ENCODE results near the gene AKTIP.
A peak's percentile ranks its signal among the peaks of the same experiment; 100 is the strongest.
"Not testable (repeated sequence)": the region's sequence is repeated elsewhere in the genome, so short reads cannot be mapped to it uniquely, and the experiment has no call there.

Gene AKTIP

DNA sequence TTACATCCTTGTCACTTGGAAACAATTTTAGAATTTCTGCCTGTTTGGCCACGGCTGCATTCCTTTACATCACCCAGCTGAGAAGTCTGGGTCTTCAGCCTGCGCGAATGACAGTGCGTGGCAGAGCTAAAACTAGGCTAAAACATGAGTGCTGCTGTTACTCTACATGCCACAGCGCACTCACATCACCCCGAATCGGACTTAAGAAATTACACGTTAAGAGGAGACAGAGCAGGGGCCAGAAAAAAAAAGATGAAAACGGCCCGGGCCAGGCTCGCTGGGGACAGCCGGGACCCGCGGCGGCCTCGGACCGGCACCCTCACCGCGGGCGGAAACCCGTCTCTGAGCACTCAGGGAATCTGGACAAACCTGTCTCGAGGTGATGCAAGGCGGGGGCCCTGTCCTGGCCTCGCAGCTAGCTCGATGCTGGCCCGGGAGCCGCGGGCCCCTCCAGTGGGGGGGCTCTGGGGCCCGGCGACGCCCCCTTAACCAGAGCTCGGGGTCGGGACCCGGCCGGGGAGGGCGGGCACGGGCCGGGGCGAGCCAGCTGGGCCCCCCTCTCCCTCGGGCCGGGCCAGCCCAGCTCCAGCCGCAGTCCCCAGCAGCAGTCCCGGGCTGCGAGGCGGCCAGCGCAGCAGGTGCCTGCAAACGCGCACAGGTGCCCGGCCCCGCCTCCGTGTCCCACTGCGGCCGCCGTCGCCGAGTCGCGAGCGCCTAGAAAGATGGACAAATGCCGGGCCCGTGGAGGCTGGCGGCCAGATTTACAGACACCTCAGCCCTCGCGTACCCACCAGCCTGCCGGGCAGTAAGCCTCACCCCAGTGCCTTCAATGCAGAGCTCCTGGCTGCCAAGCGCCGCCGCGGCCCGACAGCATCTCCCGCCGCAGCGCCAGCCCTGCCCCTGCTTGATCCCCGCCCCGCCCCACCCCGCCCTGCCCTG, at the start of gene AKTIP:
TSS of gene AKTIP (minus strand) at position 879 of the 939 bp plus-strand sequence. CDS start 2,950 bp downstream, outside the sequence.
- no peak for DNase-seq

DNA sequence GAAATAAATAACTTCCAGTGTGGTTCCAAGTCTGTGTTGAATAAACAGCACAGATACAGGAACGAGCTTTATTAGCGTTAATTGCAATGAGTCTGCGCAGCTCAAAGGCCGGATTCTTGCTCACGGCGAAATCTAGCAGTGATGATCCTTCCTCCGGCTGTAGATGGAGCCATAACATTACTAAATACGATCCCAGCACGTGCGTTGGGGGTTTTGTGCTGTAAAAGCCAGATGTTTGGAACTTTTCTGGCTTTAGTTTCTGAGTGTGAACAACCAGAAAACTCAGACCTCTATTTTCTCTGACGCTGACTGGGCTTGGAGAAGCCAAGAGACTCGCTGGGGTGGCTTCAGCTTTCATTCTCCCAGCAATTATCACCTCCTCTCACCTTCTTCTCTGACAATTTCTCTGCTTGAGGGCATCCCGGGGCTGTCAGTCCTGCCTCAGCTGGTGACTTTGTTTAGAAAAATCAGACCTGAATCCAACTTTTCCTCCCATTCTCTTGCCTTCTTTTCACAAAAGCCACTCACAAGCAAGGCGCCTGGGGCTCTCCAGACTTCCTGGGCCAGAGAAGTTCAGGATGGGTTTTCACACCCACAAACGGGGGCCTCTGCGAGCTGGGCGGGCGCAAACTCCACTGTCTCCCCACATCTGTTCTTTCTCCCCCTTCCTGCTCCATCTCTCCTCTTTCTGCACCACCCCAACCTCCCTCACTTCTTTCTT, 47.1 kb upstream of the AKTIP start:
- peak; percentile 42 for DNase-seq

DNA sequence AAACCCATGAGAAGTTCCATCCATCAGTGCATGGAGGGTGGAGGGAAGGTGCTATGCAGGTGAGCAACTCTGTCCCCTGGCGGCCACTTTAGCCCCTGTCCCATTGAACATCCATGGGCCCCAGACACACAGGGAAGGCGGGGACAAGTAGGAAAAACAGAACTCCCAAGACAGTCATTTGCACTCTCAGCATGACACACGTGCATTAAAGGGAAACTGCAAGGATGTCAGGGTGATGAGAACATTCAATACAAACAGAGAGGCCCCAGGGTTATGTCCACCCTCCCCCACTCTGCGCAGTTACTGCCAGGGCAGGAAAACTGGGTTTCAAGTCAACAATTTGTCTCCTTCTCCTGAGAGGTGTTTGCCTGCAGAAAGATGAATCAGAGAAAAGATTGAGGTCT, 44.0 kb upstream of the AKTIP start:
- DNase-seq, result no peak

DNA sequence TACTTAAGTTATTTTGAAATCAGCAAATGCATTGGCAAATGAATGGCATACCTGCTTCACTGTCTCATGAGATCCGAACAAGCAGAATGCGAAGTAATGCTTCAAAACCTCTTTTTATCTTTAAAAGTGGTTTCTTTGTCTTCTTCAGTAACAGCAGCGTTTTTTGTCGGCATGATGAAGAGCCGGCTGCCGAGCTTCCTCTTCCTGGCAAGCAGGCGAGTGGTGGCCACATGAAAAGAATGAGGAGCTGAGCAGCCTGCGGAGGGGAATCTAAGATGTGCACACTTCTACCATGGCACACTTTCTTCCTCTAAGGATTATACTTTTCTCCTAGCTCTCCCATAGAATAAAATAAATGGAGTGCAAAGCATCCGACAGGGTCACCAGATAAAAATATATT, 42.4 kb upstream of the AKTIP start:
- DNase-seq, result no peak

DNA sequence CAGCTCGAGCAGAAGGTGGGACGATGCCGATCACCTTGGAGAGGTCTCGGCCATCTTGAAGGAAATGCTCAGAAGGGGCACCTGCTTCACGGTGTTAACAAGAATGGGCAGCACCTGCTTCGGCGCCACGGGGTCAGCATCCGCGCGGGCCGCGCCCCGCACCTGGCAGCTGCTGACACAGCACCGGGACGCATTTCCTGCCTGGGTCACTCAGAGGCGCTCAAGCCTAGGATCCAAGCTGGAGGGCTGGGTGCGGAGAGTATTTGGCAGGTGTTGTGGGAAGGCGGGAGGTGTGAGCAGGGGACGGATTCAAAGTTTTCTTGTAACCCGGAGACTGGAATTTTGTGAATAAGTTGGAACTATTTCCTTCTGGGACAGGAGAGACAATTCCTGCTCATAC, 39.3 kb upstream of the AKTIP start:
- DNase-seq, result no peak

DNA sequence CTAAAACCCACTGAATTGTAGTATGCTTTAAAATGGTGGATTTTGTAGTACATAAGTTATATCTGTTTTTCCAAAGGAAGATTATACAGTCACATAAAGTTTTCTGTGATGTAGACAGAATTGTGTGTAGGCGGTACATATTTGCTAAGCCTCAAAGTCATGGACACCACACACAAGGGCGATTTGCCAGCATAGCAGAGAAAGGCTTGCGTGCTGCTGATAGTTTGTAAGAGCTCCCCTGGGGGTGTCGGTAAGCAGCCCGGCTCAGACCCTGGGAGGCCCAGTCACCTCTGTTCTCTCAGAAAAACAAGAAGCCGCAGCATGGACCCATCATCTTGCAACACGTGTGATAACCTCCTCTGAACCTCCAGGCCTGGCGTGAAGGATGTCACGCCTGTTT, 38.3 kb upstream of the AKTIP start:
- no peak for DNase-seq

DNA sequence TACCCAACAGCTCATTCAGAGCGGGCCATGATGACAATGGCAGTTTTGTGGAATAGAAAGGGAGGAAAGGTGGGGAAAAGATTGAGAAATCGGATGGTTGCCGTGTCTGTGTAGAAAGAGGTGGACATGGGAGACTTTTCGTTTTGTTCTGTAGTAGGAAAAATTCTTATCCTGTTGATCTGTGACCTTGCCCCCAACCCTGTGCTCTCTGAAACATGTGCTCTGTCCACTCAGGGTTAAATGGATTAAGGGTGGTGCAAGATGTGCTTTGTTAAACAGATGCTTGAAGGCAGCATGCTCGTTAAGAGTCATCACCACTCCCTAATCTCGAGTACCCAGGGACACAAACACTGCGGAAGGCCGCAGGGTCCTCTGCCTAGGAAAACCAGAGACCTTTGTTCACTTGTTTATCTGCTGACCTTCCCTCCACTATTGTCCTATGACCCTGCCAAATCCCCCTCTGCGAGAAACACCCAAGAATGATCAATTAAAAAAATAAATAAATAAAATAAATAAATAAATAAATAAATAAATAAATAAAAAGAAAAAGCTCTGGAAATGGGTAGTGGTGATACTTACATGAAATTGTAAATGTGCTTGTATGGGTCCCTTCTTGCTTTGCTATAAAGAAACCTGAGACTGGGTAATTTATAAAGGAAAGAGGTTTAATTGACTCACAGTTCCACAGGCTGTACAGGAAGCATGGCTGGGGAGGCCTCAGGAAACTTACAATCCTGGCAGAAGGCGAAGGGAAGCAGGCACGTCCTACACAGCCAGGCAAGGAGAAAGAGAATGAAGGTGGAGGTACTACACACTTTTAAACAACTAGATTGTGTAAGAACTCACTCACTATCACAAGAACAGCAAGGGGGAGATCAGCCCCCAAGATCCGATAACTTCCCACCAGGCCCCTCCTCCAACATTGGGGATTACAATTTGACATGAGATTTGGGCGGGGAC, 37.0 kb upstream of the AKTIP start:
- DNase-seq, result not testable (repeated sequence)

DNA sequence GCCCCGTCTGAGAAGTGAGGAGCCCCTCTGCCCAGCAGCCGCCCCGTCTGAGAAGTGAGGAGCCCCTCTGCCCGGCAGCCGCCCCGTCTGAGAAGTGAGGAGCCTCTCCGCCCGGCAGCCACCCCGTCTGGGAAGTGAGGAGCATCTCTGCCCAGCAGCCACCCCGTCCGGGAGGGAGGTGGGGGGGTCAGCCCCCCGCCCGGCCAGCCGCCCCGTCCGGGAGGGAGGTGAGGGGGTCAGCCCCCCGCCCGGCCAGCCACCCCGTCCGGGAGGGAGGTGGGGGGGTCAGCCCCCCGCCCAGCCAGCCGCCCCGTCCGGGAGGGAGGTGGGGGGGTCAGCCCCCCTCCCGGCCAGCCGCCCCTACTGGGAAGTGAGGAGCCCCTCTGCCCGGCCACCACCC, 36.3 kb upstream of the AKTIP start:
- DNase-seq, result not testable (repeated sequence)

DNA sequence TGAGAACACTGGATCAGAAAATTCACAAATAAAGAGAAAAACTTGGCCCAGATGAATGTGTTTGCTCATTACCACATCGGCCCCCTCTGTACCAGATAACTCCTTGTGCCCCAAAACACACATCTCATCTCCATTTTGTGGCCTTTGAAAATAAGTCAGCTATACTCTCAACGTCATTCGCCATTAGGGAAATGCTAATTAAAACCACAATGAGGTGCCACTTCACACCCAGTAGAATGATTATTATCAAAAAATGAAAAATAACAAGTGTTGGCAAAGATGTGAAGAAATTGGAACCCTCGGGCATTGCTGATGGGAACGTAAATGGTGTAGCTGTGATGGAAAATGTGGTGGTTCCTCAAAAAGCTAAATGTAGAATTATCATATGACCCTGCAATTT, 34.6 kb upstream of the AKTIP start:
- no peak for DNase-seq

DNA sequence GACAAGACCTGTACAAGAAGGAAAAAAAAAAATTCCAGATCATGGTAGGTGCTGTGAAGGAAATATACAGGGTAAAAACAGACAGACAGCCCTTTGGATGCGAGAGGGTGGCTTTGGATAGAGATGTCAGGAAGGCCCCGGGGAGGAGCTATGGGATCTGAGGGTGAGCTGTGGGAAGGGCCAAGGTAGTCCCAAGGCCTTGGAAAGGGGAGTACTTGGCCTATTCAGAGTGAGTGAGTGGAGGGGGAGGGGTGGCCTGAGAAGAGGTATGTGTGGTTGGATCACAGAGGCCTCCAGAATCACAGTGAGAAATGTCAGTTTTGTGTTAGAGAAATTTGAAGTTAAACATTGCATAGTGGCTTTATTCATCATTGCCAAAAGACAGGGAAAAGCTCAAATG, 31.2 kb upstream of the AKTIP start:
- DNase-seq, result no peak

DNA sequence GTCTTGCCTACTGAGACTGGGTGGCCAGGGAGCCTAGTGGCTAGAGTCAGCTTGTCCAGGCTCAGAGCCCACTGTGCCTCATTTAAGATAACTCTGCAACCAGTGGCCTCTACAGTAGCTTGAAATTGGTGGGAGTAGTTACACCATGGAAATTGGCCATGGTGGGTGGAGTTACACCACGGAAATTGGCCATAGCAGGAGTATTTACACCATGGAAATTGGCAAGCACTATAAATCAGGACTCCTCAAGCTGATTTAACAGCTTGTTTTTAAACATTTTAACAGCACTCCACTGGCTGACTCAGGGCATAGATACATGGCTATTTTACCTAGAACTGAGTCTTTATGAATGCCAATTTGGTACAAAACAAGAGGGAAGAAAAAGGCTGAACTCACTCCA, 27.7 kb upstream of the AKTIP start:
- DNase-seq, result no peak

DNA sequence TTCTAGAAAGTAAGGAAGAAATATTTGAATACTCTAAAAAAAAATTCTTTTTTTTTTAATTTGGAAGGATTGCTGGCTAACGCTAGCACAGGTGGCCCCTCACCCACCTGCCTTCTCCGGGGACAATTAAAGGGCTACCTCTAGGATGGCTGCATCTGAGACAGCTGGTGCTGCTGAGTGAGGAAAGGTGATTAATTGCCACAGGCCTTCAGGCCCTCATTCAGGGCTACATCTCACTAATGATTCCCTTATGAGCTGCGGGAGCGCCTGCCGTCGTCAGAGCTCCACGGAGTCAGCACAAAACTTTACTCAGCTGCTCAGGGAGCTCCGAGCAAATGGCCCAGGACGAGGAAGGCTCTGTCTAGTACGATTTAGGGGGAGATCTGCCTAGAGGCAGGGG, 27.0 kb upstream of the AKTIP start:
- no peak for DNase-seq

DNA sequence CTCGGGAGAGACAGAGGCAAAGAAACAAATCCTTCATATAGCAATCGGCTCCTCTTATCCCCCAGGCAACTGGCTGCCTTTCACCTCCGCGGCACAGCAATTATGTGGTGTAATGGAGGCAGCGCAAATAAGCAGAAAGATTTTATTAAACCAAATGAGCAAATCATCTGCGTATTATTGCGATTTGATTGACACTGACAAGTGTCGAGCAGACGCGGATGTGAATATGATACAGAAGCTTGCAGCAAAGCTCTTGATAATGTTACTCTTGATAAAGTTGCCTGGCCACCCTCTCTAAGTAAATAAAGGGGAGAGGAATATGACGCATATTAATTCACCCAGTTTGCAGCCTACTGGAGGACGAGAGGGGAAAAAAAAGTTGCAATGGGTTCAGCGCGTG, 26.5 kb upstream of the AKTIP start:
- DNase-seq, result no peak

DNA sequence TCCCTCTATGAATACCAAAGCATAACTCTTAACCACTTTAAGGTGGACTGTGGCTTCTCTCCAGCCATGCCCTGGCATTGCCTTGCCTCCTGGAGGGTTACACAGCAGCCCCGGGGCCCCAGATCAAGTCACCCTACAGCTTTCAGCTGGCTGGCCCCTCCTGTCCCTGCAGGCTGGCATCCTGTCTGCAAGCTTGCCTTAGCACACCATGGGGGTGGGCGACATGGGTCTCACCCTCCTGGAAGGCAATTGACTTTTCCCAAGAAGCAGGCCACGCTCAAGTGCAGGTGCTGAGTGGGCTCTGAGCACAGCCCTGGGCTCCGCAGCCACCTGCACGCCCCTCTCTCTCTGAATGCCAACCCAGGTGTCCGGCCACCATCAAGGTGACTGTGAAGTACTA, 25.8 kb upstream of the AKTIP start:
- no peak for DNase-seq

DNA sequence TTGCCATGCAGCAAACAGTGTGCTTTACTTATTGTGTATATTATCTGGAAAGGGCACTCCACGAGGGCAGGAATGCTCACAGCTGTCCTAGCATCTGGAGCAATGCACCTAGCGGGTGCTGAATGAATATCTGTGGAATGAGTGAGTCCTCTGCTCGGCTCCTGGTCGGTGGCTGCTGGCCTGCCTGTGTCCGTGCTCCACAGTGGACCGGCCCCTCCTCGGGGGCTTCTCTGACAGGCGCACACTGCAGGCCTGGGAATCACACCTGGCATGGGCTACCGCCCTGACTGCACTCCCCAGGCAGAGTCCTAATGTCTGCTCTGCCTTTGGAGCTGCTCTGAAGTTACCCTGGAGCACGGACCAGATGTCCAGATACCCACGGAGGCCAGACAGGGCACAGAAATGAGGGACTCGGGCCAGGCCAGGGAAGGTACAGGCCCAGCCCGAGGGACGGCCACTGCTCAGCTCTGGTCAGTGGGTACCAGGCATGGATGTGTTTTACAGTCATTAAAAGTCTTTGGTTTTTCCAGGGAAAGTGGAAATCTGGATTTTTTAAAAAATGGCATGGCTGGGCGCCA, 21.1 kb upstream of the AKTIP start:
- DNase-seq, result no peak

DNA sequence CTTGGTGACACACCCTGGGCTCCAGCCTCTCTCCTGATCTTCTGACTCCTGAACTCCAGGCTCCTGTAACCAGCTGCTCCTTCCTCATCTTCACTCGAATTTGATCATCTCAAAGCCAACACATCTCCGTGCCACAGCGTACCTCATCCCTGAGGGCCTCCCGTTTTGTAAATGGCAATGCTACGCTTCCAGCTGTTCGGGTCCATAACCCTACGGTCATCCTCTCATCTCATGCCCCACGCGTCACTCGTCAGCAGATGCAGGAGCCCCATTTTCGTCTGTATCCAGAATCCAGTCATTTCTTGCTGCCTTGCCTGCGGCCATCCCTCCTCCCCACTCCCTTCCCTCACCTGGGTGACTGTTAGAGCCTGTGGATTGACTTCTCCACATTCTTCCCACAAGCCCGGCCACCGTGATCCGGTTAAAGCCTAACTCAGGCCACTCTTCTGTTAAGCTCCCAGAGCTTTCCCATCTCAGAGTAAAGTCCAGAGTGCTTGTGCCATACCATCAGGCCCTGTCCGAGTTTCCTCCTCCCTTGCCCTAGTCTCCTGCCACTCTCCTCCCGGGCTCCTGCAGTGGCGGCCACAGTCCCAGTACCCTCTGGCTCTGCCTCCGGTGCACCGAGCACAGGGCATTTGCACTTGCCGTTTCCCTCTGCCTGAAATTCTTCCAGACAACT, 20.3 kb upstream of the AKTIP start:
- no peak for DNase-seq

DNA sequence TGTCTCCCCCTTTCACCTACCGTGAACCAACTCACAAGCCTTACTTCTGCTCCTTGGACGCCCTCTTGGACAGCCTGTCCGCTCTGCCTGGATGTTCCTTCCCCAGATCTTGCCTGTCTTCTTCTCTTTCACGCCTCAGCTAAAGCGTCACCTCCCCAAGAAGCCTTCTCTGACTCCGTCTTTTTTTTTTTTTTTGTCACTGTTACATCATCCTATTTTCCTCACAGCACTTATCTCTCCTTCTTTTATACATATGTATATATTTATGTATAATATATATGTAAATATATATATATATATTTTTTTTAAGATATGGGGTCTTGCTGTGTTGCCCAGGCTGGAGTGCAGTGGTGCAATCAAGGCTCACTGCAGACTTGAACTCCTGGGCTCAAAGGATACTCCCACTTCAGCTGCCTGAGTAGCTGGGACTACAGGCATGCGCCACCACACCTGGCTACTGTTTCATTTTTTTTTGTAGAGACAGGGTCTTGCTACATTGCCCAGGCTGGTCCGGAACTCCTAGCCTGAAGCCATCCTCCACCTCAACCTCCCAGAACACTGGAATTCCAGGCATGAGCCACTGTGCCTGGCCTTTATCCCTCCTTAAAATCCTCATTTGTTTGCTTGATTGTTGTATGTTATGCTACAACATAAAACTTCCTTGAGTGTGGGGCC, 16.5 kb upstream of the AKTIP start:
- no peak for DNase-seq

DNA sequence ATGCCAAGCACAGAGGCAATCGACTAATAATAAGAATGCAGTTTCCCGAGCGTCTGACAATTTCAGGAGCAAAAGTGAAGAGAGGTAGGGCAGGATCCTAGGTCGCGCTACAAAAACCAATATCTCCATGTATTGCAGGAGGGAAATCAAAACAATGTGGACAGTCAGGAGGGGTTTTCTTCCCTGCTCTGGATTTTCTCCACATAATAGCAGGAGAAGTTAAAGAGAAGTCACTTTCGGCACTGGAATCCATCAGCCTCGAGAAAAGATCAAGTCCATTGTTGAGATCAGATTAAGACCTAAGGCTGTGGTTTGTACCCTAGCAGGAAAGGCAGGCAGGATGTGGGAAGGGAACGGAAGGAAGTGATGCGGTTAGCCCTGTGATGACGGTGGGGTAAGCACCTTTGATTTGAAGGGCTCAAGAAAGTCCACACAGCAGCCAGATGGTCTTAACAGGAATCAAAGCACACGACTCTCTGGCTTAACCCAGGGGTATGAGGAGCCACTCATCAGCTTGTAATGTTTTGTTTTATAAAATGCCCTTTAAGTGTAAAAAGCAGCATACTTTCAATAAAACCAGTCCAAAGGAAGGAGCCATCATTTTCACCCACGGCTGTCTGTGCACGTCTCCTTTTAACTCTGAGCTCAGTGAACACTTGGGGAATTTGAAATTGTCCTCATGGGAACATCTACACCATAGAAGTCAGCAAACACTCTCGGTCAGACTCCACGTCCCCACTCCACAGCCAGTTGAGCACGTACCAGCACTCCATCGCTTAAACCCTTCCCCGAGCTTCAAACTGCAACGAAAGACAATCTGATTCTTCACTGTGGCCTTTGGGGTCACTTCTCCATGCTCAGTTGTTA, 15.8 kb upstream of the AKTIP start:
- DNase-seq, result no peak

DNA sequence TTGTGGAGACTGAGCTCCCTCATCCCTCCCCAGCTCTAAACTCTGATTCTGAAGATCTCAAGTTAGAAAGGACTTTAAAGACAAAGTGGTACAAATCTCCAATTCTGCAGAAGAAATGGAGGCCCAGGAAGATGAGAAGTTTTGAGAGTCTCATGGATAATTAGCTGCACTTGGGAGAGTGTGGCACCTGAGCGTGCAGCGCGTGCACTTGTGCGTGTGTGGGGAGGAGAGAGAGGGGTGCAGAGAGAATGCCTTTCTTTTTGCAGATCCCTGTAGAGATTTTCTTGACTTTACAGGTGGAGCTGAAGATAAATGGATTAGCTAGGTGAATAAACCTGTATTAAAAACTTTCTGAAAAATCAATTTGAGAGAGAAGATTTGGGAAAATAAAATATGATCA, 14.8 kb upstream of the AKTIP start:
- DNase-seq, result no peak

DNA sequence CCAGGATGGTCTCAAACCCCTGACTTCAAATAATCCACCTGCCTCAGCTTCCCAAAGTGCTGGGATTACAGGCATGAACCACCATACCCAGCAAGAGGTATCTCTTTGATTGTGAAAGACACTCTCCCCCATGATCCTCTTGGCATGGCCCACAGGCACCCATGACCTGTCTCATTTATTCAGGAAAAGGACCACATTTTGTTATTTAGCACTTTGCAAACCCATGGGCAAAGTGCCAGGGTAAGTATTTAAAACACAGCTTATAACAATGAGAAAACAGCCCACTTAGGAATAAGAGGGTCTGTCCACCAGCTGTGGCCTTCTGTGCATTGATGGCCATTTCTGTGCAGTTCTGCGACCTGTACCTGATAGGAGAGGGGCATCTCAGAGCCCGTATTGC, 12.8 kb upstream of the AKTIP start:
- DNase-seq, result no peak
